A549 (cell line): Measurements from ENCODE around the gene CNTFR. TPM values are rescaled to one million over a fixed set of nuclear protein-coding genes. Genes with fewer than 3 reads are reported as not detected.
A peak's percentile ranks its signal among the peaks of the same experiment; 100 is the strongest.

ENCODE experiments used
- ATAC-seq, 2 experiments: fragments of 200-7000 bp in 1 of 2; fragments of >200 bp in 1 of 2; cut with Nextera tagmentation in 1 of 2; cut with Tn5 transposase in 1 of 2; 3 replicates each; pipeline versions ENCODE4 v1.8.0 to v1.9.1; 2018 to 2020; ENCODE audit warnings: mild to moderate bottlenecking in 1 of 2, moderate library complexity in 1 of 2
- CTCF ChIA-PET: fragments of 300-600 bp; sonication (Branson Sonifier 250); formaldehyde crosslinking; extraction: SDS; loops from one replicate; lab custom pipeline; 2021; ENCODE audit warnings: antibody characterized with exemption, inconsistent platforms; lab: Yijun Ruan, JAX
- POLR2A ChIA-PET: fragments of 350-600 bp; formaldehyde crosslinking; extraction: SDS; loops from one replicate; lab custom pipeline; 2021; ENCODE audit warnings: antibody characterized with exemption, inconsistent platforms; lab: Yijun Ruan, JAX
- DNase-seq, 2 experiments: peaks; one replicate each; pipeline versions ENCODE4 v3.0.0 to v3.0.0-alpha.2; 2011 to 2016; ENCODE audit warnings: low read depth in 1 of 2, low spot score in 1 of 2
- FAIRE-seq: peaks from 2 replicates; lab custom pipeline; 2011; peaks lifted over from hg19 to GRCh38; lab: Jason Lieb, UNC
- H3K27ac ChIP-seq, 2 experiments: fragments of >200 bp; sonication (Bioruptor Twin); formaldehyde crosslinking; 3 replicates each; pipeline ENCODE4 v1.5.1; 2016 to 2017
- H3K4me1 ChIP-seq: fragments of >200 bp; sonication (Bioruptor Twin); formaldehyde crosslinking; 3 replicates; pipeline ENCODE4 v1.6.1; 2016
- H3K4me2 ChIP-seq: fragments of >200 bp; sonication (Bioruptor Twin); formaldehyde crosslinking; 3 replicates; pipeline ENCODE4 v1.6.1; 2016
- H3K4me3 ChIP-seq: fragments of >200 bp; sonication (Bioruptor Twin); formaldehyde crosslinking; 3 replicates; pipeline ENCODE4 v1.5.1; 2016
- H3K9me3 ChIP-seq: fragments of >200 bp; sonication (Bioruptor Twin); formaldehyde crosslinking; 3 replicates; pipeline ENCODE4 v1.6.1; 2016
- CTCF ChIP-seq: fragments of >200 bp; sonication (Bioruptor Twin); formaldehyde crosslinking; IDR thresholded peaks from 3 replicates; pipeline ENCODE4 v1.5.1; 2016
- EHF ChIP-seq: fragments of 250-450 bp; sonication (Bioruptor Pico); IDR thresholded peaks from 2 replicates; pipeline ENCODE4 v1.5.0; 2020; ENCODE audit warnings: mild to moderate bottlenecking
- ESRRA ChIP-seq: fragments of 150-350 bp; IDR thresholded peaks from 2 replicates; pipeline ENCODE4 v1.6.1; 2014; ENCODE audit warnings: mild to moderate bottlenecking, low read length, borderline replicate concordance
- FOSB ChIP-seq: fragments of 250-450 bp; sonication (Bioruptor Pico); IDR thresholded peaks from 2 replicates; pipeline ENCODE4 v1.5.0; 2020; ENCODE audit warnings: mild to moderate bottlenecking, moderate library complexity
- FOXS1 ChIP-seq: fragments of 250-450 bp; sonication (Bioruptor Pico); IDR thresholded peaks from 2 replicates; pipeline ENCODE4 v1.5.0; 2020; ENCODE audit warnings: mild to moderate bottlenecking, moderate library complexity
- HDAC2 ChIP-seq: fragments of 200-600 bp; sonication (generic); IDR thresholded peaks from 2 replicates; pipeline ENCODE4 v1.6.1; 2016
- HEYL ChIP-seq: fragments of 250-450 bp; sonication (Bioruptor Pico); IDR thresholded peaks from 2 replicates; pipeline ENCODE4 v1.8.0; 2021; ENCODE audit warnings: mild to moderate bottlenecking, moderate library complexity
- JUNB ChIP-seq: fragments of >200 bp; sonication (Bioruptor Twin); formaldehyde crosslinking; IDR thresholded peaks from 2 replicates; pipeline ENCODE4 v1.6.1; 2016
- RAD21 ChIP-seq, 2 experiments: fragments of >200 bp in 1 of 2; sonication (Bioruptor Twin) in 1 of 2; formaldehyde crosslinking in 1 of 2; IDR thresholded peaks in 1 of 2; conservative IDR thresholded peaks in 1 of 2; 2 replicates in 1 of 2; 3 replicates in 1 of 2; pipeline ENCODE4 v1.6.1; 2012 to 2018; ENCODE audit warnings: inconsistent platforms in 1 of 2
- RARB ChIP-seq: fragments of 250-450 bp; sonication (Bioruptor Pico); IDR thresholded peaks from 2 replicates; pipeline ENCODE4 v1.8.0; 2021; ENCODE audit warnings: mild to moderate bottlenecking, moderate library complexity
- RFX5 ChIP-seq: fragments of 450-650 bp; IDR thresholded peaks from 2 replicates; pipeline ENCODE4 v1.7.1; 2014; ENCODE audit warnings: antibody characterized with exemption, mild to moderate bottlenecking, moderate library complexity
- RNF2 ChIP-seq: fragments of 200-600 bp; sonication (generic); IDR thresholded peaks from 2 replicates; pipeline ENCODE4 v1.6.1; 2016; ENCODE audit warnings: low read depth, mild to moderate bottlenecking, antibody characterized with exemption, moderate library complexity, borderline replicate concordance
- TFCP2L1 ChIP-seq: fragments of 250-450 bp; sonication (Bioruptor Pico); IDR thresholded peaks from 2 replicates; pipeline ENCODE4 v1.5.0; 2021; ENCODE audit warnings: mild to moderate bottlenecking
- ZSCAN20 ChIP-seq: fragments of 250-450 bp; sonication (Bioruptor Pico); IDR thresholded peaks from 2 replicates; pipeline ENCODE4 v1.8.0; 2022; ENCODE audit warnings: mild to moderate bottlenecking, moderate library complexity
- WGBS: methylation state at CpG from one replicate; pipeline ENCODE4 v1.1.6; 2017; ENCODE audit errors: missing lambda C conversion rate; 5-methylcytosine and 5-hydroxymethylcytosine counted together
- polyA plus RNA-seq, 4 experiments: library from polyadenylated mRNA; depleted of rRNA in 3 of 4; stranded (reverse); fragments of >200 nt; fragmentation: RNase III in 1 of 4; extraction: RNeasy Plus Mini Kit Qiagen cat#74134 plus additional on column Dnase treatment in 1 of 4; gene quantifications; 2 replicates in 3 of 4; 3 replicates in 1 of 4; pipeline ENCODE4 v1.2.3, GENCODE V29; 2011 to 2017
- TF ChIP-seq, protein P1 (sequence below): IDR thresholded peaks from 2 replicates; pipeline ENCODE4 v1.6.1; 2012
- TF ChIP-seq, protein P2 (sequence below): fragments of 200-600 bp; sonication (generic); IDR thresholded peaks from 2 replicates; pipeline ENCODE4 v1.6.1; 2016; ENCODE audit warnings: antibody characterized with exemption, mild to moderate bottlenecking, moderate library complexity
- TF ChIP-seq, protein P3 (sequence below): fragments of 150-350 bp; IDR thresholded peaks from 2 replicates; pipeline ENCODE4 v1.6.1; 2014; ENCODE audit warnings: low read depth, mild to moderate bottlenecking, low read length
- TF ChIP-seq, protein P4 (sequence below): fragments of >200 bp; sonication (Bioruptor Twin); formaldehyde crosslinking; IDR thresholded peaks from 3 replicates; pipeline ENCODE4 v1.6.1; 2016

CNTFR gene
- polyA plus RNA-seq, 2 of the 4 experiments (the other 2 are of a cell fraction), result 0.09 TPM; not detected in 1

DNA sequence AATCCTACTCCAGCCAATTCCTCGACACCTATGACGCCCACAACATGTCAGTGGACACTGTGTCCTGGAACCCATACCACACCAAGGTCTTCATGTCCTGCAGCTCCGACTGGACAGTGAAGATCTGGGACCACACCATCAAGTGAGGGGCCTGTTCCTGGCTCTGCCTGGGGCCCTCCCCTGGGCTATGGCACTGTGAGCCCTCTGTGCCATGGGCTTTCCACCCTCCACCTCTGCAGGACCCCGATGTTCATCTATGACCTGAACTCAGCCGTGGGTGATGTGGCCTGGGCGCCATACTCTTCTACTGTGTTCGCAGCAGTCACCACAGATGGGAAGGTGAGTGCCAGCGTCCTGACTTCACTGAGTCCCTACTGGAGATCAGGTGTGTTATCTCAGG, 75.1 kb downstream of the CNTFR start (continued):
- TF ChIP-seq RNF2, result no peak
- no peak for TF ChIP-seq HEYL (CRISPR knock-in tag)
- TF ChIP-seq ZSCAN20 (CRISPR knock-in tag), result no peak

GRCh38 chr9:34513567-34514214, 75.8 kb downstream of the CNTFR start:
- H3K9me3 ChIP-seq, result no peaks in the 10 kb centered on the region
- FAIRE-seq (no peak), ATAC-seq (no peak), DNase-seq (no peak)
- H3K4me1 ChIP-seq, result no peaks in the 10 kb centered on the region
- 69% methylated on average over 2 of the region's 2 CpGs for WGBS
- no peak overlapping the region for H3K4me2 ChIP-seq
- ChIA-PET CTCF (interaction anchor here (0.8 to 13.5 kb wide), 11 partner anchors 12 to 122 kb away, joined by 3 to 114 read pairs (median 4); no protein-coding TSS in a partner anchor), POLR2A (no interaction called here)
- H3K27ac ChIP-seq, result no peak overlapping the region
- H3K4me3 ChIP-seq, result no peak overlapping the region
- TF ChIP-seq JUNB (no peak), CTCF (no peak), RARB (no peak), RFX5 (no peak), RAD21 (conservative IDR thresholded peaks at IDR 0.05 in 1 of 2, IDR thresholded peaks at IDR 0.05 in 1 of 2) (no peak), FOXS1 (CRISPR knock-in tag) (no peak), EHF (CRISPR knock-in tag) (no peak), HDAC2 (no peak), FOSB (no peak), TFCP2L1 (CRISPR knock-in tag) (no peak)
- TF ChIP-seq, protein P1, sequence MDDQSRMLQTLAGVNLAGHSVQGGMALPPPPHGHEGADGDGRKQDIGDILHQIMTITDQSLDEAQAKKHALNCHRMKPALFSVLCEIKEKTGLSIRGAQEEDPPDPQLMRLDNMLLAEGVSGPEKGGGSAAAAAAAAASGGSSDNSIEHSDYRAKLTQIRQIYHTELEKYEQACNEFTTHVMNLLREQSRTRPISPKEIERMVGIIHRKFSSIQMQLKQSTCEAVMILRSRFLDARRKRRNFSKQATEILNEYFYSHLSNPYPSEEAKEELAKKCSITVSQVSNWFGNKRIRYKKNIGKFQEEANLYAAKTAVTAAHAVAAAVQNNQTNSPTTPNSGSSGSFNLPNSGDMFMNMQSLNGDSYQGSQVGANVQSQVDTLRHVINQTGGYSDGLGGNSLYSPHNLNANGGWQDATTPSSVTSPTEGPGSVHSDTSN, result no peak
- TF ChIP-seq, protein P2, sequence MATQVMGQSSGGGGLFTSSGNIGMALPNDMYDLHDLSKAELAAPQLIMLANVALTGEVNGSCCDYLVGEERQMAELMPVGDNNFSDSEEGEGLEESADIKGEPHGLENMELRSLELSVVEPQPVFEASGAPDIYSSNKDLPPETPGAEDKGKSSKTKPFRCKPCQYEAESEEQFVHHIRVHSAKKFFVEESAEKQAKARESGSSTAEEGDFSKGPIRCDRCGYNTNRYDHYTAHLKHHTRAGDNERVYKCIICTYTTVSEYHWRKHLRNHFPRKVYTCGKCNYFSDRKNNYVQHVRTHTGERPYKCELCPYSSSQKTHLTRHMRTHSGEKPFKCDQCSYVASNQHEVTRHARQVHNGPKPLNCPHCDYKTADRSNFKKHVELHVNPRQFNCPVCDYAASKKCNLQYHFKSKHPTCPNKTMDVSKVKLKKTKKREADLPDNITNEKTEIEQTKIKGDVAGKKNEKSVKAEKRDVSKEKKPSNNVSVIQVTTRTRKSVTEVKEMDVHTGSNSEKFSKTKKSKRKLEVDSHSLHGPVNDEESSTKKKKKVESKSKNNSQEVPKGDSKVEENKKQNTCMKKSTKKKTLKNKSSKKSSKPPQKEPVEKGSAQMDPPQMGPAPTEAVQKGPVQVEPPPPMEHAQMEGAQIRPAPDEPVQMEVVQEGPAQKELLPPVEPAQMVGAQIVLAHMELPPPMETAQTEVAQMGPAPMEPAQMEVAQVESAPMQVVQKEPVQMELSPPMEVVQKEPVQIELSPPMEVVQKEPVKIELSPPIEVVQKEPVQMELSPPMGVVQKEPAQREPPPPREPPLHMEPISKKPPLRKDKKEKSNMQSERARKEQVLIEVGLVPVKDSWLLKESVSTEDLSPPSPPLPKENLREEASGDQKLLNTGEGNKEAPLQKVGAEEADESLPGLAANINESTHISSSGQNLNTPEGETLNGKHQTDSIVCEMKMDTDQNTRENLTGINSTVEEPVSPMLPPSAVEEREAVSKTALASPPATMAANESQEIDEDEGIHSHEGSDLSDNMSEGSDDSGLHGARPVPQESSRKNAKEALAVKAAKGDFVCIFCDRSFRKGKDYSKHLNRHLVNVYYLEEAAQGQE, result no peak

DNA sequence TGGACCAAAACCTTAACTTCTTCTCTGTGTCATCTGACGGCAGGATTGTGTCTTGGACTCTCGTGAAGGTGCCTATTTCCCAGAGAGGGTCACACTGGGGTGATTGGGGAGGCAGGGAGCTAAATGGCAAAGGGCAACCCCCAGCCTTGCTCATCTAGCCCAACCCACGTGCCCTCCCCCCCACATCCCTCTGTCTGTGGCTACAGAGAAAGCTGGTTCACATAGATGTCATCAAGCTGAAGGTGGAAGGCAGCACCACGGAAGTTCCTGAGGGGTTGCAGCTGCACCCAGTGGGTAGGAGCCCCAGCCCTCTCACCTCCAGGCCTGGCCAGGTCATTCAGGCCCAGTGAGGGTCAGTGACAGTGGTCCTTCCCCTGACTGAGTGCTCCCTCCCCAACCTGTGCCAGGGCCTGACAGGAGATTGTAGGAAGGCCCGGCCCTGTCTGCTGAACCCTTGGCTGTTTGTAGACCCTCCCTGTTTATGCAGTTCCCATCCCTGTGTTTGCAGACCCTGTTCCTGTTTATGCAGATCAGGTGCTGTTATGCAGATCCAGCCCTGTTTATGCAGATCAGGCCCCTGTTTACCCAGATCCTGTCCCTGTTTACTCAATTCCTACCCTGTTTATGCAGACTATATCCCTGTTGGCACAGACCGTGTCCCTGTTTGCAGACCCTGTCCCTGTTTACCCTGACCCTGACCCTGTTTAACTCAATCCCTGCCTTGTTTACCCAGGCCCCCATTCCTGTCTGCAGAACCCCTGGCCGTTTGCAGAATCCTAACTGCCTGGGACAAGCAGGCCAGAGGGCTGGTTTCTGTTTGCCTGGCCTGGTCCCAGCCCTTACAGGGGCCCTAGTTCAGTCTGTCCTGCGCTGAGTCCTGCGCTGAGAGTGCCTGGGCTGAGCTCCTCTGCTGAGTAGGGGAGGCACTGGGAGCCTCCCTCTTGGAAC, 77.1 kb downstream of the CNTFR start:
- H3K4me1 ChIP-seq, result no peaks in the 10 kb centered on the region
- no peaks in the 10 kb centered on the region for H3K9me3 ChIP-seq
- ATAC-seq (peak in 1 of 2 experiments; percentile 26; a peak in 1 of 6 replicates), DNase-seq (no peak), FAIRE-seq (no peak)
- CTCF ChIA-PET, result interaction anchor here (0.5 to 13.5 kb wide), 13 partner anchors 9 to 108 kb away, joined by 3 to 114 read pairs (median 4); no protein-coding TSS in a partner anchor
- H3K4me2 ChIP-seq, result no peak overlapping the region
- no peak overlapping the region for H3K4me3 ChIP-seq
- 47% methylated on average over 8 of the region's 9 CpGs for WGBS
- no peak overlapping the region for H3K27ac ChIP-seq
- POLR2A ChIA-PET, result no interaction called here
- TF ChIP-seq, protein P3, sequence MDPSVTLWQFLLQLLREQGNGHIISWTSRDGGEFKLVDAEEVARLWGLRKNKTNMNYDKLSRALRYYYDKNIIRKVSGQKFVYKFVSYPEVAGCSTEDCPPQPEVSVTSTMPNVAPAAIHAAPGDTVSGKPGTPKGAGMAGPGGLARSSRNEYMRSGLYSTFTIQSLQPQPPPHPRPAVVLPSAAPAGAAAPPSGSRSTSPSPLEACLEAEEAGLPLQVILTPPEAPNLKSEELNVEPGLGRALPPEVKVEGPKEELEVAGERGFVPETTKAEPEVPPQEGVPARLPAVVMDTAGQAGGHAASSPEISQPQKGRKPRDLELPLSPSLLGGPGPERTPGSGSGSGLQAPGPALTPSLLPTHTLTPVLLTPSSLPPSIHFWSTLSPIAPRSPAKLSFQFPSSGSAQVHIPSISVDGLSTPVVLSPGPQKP, result no peak
- TF ChIP-seq ESRRA, result no peak
- TF ChIP-seq, protein P2, result no peak
- TF ChIP-seq, protein P4, sequence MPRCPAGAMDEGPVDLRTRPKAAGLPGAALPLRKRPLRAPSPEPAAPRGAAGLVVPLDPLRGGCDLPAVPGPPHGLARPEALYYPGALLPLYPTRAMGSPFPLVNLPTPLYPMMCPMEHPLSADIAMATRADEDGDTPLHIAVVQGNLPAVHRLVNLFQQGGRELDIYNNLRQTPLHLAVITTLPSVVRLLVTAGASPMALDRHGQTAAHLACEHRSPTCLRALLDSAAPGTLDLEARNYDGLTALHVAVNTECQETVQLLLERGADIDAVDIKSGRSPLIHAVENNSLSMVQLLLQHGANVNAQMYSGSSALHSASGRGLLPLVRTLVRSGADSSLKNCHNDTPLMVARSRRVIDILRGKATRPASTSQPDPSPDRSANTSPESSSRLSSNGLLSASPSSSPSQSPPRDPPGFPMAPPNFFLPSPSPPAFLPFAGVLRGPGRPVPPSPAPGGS, result no peak
- no peak for TF ChIP-seq FOSB
